Neural cell (in vitro differentiated cells): ENCODE measurements around the gene COL4A4. TPM values are rescaled to one million over a fixed set of nuclear protein-coding genes. Genes with fewer than 3 reads are reported as not detected.

Source experiments
- H2AFZ ChIP-seq: fragments of 200-600, 300-800 bp; sonication (generic), shearing (Covaris generic); 2 replicates; pipeline ENCODE4 v1.6.0; 2014; ENCODE audit warnings: low read depth, mild to moderate bottlenecking, antibody characterized with exemption, low read length, moderate library complexity
- H3F3A ChIP-seq: fragments of 200-600 bp; shearing (Covaris generic); 2 replicates; pipeline ENCODE4 v1.6.1; 2016; ENCODE audit warnings: mild to moderate bottlenecking, moderate library complexity, mixed read lengths, antibody characterized with exemption, low read length; ENCODE audit not compliant: insufficient read depth, poor library complexity, severe bottlenecking
- H3K27ac ChIP-seq: fragments of 200-600, 300-800 bp; sonication (generic), shearing (Covaris generic); 2 replicates; pipeline ENCODE4 v1.5.1; 2014; ENCODE audit warnings: mild to moderate bottlenecking, low read length, moderate library complexity
- H3K27me3 ChIP-seq: fragments of 300-800, 200-600 bp; sonication (generic), shearing (Covaris generic); 2 replicates; pipeline ENCODE4 v1.6.0; 2014; ENCODE audit warnings: mild to moderate bottlenecking, low read depth, low read length, moderate library complexity; ENCODE audit not compliant: insufficient read depth
- H3K36me3 ChIP-seq: fragments of 300-800, 200-600 bp; sonication (generic), shearing (Covaris generic); 2 replicates; pipeline ENCODE4 v1.5.1; 2014; ENCODE audit warnings: mild to moderate bottlenecking, antibody characterized with exemption, low read length, moderate library complexity; ENCODE audit not compliant: insufficient read depth
- H3K4me2 ChIP-seq: fragments of 300-800, 200-600 bp; sonication (generic), shearing (Covaris generic); 2 replicates; pipeline ENCODE4 v1.6.0; 2014; ENCODE audit warnings: mild to moderate bottlenecking, low read length
- H3K4me3 ChIP-seq: fragments of 300-800, 200-600 bp; sonication (generic), shearing (Covaris generic); 2 replicates; pipeline ENCODE4 v1.5.1; 2014; ENCODE audit warnings: mild to moderate bottlenecking, low read length, moderate library complexity
- H3K79me2 ChIP-seq: fragments of 200-600 bp; shearing (Covaris generic); replicated peaks from 2 replicates; pipeline ENCODE4 v1.6.0; 2014; ENCODE audit warnings: mild to moderate bottlenecking, low read length, moderate library complexity; ENCODE audit not compliant: insufficient read depth
- H3K9ac ChIP-seq: fragments of 300-800, 200-600 bp; sonication (generic), shearing (Covaris generic); 2 replicates; pipeline ENCODE4 v1.6.1; 2016; ENCODE audit warnings: mild to moderate bottlenecking, low read length, mixed read lengths
- H3K9me2 ChIP-seq: fragments of 200-600 bp; shearing (Covaris generic); 2 replicates; pipeline ENCODE4 v1.6.1; 2016; ENCODE audit warnings: mild to moderate bottlenecking, low read length, mixed read lengths; ENCODE audit not compliant: insufficient read depth
- H3K9me3 ChIP-seq: fragments of 200-600, 300-800 bp; sonication (generic), shearing (Covaris generic); 2 replicates; pipeline ENCODE4 v1.6.1; 2016; ENCODE audit warnings: mild to moderate bottlenecking, mixed run types, low read length, moderate library complexity, mixed read lengths
- H4K20me1 ChIP-seq: fragments of 200-600 bp; shearing (Covaris generic); 2 replicates; pipeline ENCODE4 v1.6.1; 2016; ENCODE audit warnings: mild to moderate bottlenecking, mixed run types; ENCODE audit not compliant: insufficient read depth
- CTCF ChIP-seq: fragments of 450-650 bp; IDR thresholded peaks from 2 replicates; pipeline ENCODE4 v1.5.1; 2014; ENCODE audit warnings: antibody characterized with exemption, mild to moderate bottlenecking, moderate library complexity; ENCODE audit not compliant: poor library complexity, severe bottlenecking
- EP300 ChIP-seq: fragments of 450-650 bp; conservative IDR thresholded peaks from 2 replicates; pipeline ENCODE4 v1.6.1; 2014; ENCODE audit warnings: antibody characterized with exemption, mild to moderate bottlenecking, moderate library complexity; ENCODE audit not compliant: poor library complexity, severe bottlenecking
- EZH2 ChIP-seq: fragments of 200-600, 300-800 bp; shearing (Covaris generic), sonication (generic); IDR thresholded peaks from 2 replicates; pipeline ENCODE4 v1.6.1; 2014; ENCODE audit warnings: antibody characterized with exemption, low read length, borderline replicate concordance, mild to moderate bottlenecking; ENCODE audit not compliant: insufficient read depth, poor library complexity, severe bottlenecking
- MXI1 ChIP-seq: fragments of 450-650 bp; conservative IDR thresholded peaks from 2 replicates; pipeline ENCODE4 v1.6.1; 2014; ENCODE audit warnings: antibody characterized with exemption, mild to moderate bottlenecking; ENCODE audit not compliant: poor library complexity, severe bottlenecking
- POLR2AphosphoS5 ChIP-seq: IDR thresholded peaks from 2 replicates; pipeline ENCODE4 v1.6.1; 2012
- RAD21 ChIP-seq: fragments of 450-650 bp; conservative IDR thresholded peaks from 2 replicates; pipeline ENCODE4 v1.6.1; 2014; ENCODE audit warnings: antibody characterized with exemption, mild to moderate bottlenecking, moderate library complexity
- SMC3 ChIP-seq: fragments of 450-650 bp; conservative IDR thresholded peaks from 2 replicates; pipeline ENCODE4 v1.6.1; 2014; ENCODE audit warnings: antibody characterized with exemption, mild to moderate bottlenecking, moderate library complexity; ENCODE audit not compliant: poor library complexity
- TAF1 ChIP-seq: IDR thresholded peaks from 2 replicates; pipeline ENCODE4 v1.6.1; 2012; ENCODE audit warnings: low read depth
- polyA plus RNA-seq: library from polyadenylated mRNA; depleted of rRNA; stranded (reverse); fragments of >200 nt; gene quantifications from 2 replicates; pipeline ENCODE4 v1.2.3, GENCODE V29; 2014
- TF ChIP-seq, protein P1 (sequence below): IDR thresholded peaks from 2 replicates; pipeline ENCODE4 v1.6.1; 2012; ENCODE audit warnings: borderline replicate concordance

Gene COL4A4
- polyA plus RNA-seq, 1 donor from 2014 or later: 0.35 TPM

GRCh38 chr2:227153307-227153706 lies 10.7 kb downstream of the COL4A4 start:
- TF ChIP-seq EZH2 (no peak), POLR2AphosphoS5 (no peak), RAD21 (no peak), EP300 (no peak), TAF1 (no peak), MXI1 (no peak), CTCF (no peak), SMC3 (no peak)
- TF ChIP-seq, protein P1, sequence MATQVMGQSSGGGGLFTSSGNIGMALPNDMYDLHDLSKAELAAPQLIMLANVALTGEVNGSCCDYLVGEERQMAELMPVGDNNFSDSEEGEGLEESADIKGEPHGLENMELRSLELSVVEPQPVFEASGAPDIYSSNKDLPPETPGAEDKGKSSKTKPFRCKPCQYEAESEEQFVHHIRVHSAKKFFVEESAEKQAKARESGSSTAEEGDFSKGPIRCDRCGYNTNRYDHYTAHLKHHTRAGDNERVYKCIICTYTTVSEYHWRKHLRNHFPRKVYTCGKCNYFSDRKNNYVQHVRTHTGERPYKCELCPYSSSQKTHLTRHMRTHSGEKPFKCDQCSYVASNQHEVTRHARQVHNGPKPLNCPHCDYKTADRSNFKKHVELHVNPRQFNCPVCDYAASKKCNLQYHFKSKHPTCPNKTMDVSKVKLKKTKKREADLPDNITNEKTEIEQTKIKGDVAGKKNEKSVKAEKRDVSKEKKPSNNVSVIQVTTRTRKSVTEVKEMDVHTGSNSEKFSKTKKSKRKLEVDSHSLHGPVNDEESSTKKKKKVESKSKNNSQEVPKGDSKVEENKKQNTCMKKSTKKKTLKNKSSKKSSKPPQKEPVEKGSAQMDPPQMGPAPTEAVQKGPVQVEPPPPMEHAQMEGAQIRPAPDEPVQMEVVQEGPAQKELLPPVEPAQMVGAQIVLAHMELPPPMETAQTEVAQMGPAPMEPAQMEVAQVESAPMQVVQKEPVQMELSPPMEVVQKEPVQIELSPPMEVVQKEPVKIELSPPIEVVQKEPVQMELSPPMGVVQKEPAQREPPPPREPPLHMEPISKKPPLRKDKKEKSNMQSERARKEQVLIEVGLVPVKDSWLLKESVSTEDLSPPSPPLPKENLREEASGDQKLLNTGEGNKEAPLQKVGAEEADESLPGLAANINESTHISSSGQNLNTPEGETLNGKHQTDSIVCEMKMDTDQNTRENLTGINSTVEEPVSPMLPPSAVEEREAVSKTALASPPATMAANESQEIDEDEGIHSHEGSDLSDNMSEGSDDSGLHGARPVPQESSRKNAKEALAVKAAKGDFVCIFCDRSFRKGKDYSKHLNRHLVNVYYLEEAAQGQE: no peak
- no peaks in the 10 kb centered on the region for H3F3A ChIP-seq
- no peaks in the 10 kb centered on the region for H4K20me1 ChIP-seq
- no peaks in the 10 kb centered on the region for H3K9me3 ChIP-seq
- no peaks in the 10 kb centered on the region for H3K9me2 ChIP-seq
- no peaks in the 10 kb centered on the region for H3K27me3 ChIP-seq
- H3K4me3 ChIP-seq: no peak overlapping the region
- H3K4me2 ChIP-seq: no peak overlapping the region
- H3K36me3 ChIP-seq: no peaks in the 10 kb centered on the region
- no peak overlapping the region for H3K9ac ChIP-seq
- H3K27ac ChIP-seq: no peak overlapping the region
- H3K79me2 ChIP-seq: no peaks in the 10 kb centered on the region
- no peak overlapping the region for H2AFZ ChIP-seq

- H3F3A ChIP-seq: no peaks in the 10 kb centered on the region
- no peak overlapping the region for H3K4me3 ChIP-seq
- H3K9me3 ChIP-seq: no peaks in the 10 kb centered on the region
- H3K9ac ChIP-seq: no peak overlapping the region
- no peaks in the 10 kb centered on the region for H4K20me1 ChIP-seq
- H3K27me3 ChIP-seq: no peaks in the 10 kb centered on the region
- H3K27ac ChIP-seq: no peak overlapping the region
- H3K4me2 ChIP-seq: no peak overlapping the region
- no peak overlapping the region for H2AFZ ChIP-seq
- H3K36me3 ChIP-seq: no peaks in the 10 kb centered on the region
- H3K9me2 ChIP-seq: no peaks in the 10 kb centered on the region
- TF ChIP-seq MXI1: no peak
- no peak for TF ChIP-seq TAF1
- TF ChIP-seq POLR2AphosphoS5: no peak
- TF ChIP-seq, protein P1: no peak
- no peak for TF ChIP-seq RAD21
- no peak for TF ChIP-seq EP300
- TF ChIP-seq EZH2: no peak
- TF ChIP-seq SMC3: no peak
- no peak for TF ChIP-seq CTCF
- H3K79me2 ChIP-seq: no peaks in the 10 kb centered on the region
Measured at GRCh38 chr2:227152093-227152766, 11.8 kb downstream of the COL4A4 start.
